Ovary (tissue), 9 donors: Measurements from ENCODE around the gene STX8. TPM values are rescaled to one million over a fixed set of nuclear protein-coding genes. Genes with fewer than 3 reads are reported as not detected.
"Not testable (repeated sequence)": the region's sequence is repeated elsewhere in the genome, so short reads cannot be mapped to it uniquely, and the experiment has no call there.

Experiments
- DNase-seq, 5 donors: peaks; one replicate each; pipeline ENCODE4 v3.0.0-alpha.2; 2019 to 2020
- H3K27ac ChIP-seq, 2 donors: fragments of 200-600 bp; one replicate each; pipeline versions ENCODE4 v1.5.1 to v1.8.0; 2019 to 2022
- H3K27me3 ChIP-seq: fragments of 200-600 bp; one replicate; pipeline ENCODE4 v1.8.0; 2022
- H3K36me3 ChIP-seq: fragments of 200-600 bp; sonication (generic); one replicate; pipeline ENCODE4 v1.5.1; 2019
- H3K4me1 ChIP-seq: one replicate; pipeline ENCODE4 v1.8.1; 2013; ENCODE audit warnings: mild to moderate bottlenecking, moderate library complexity; ENCODE audit not compliant: insufficient read depth
- H3K4me3 ChIP-seq: fragments of 200-600 bp; sonication (generic); one replicate; pipeline ENCODE4 v1.5.1; 2017
- H3K9me3 ChIP-seq, 2 donors: fragments of 200-600 bp in 1 of 2; sonication (generic) in 1 of 2; one replicate each; pipeline versions ENCODE4 v1.5.1 to v1.8.1; 2013 to 2019; ENCODE audit warnings: mild to moderate bottlenecking in 1 of 2, moderate library complexity in 1 of 2
- EP300 ChIP-seq: sonication (generic); formaldehyde crosslinking; IDR thresholded peaks from one replicate; pipeline ENCODE4 v1.6.1; 2017; ENCODE audit warnings: antibody characterized with exemption
- POLR2A ChIP-seq: fragments of 450-650 bp; IDR thresholded peaks from one replicate; pipeline ENCODE4 v1.6.1; 2017; ENCODE audit warnings: antibody characterized with exemption, mild to moderate bottlenecking, moderate library complexity
- WGBS, 3 donors: extraction: QIAGEN DNeasy Blood & Tissue Kit in 1 of 3; methylation state at CpG; one replicate each; pipeline versions ENCODE4 v1.1.5 to v1.1.7; 2013 to 2017; 5-methylcytosine and 5-hydroxymethylcytosine counted together
- intact Hi-C, 4 donors: fragments of 100-400 bp; cut with DNase I; formaldehyde crosslinking; loops; one replicate each; pipeline versions ENCODE4 v1.11.0 to v1.15.1; 2022 to 2023
- polyA plus RNA-seq, 2 donors: library from polyadenylated mRNA; stranded (reverse); fragments of 200-250 nt in 1 of 2; fragments of 350-450 nt in 1 of 2; fragmentation: Illumina TruSeq in 1 of 2; extraction: RNeasy Lipid Tissue Mini Kit (QIAGEN cat#74804) in 1 of 2; gene quantifications; one replicate each; pipeline ENCODE4 v1.2.3, GENCODE V29; 2013 to 2014
- total RNA-seq, 7 donors: library from RNA; depleted of rRNA in 2 of 7; stranded (reverse); fragments of >200 nt in 2 of 7; fragmentation: NEBNext Ultra II Directional in 3 of 7; extraction: Animal tissue kit (Norgen Biotek cat#: 25700) in 3 of 7; gene quantifications; one replicate each; pipeline versions ENCODE4 v1.1.0 to v1.2.4, GENCODE V29; 2016 to 2023
- TF ChIP-seq, protein P1 (sequence below), 3 donors: fragments of 450-650 bp in 2 of 3; fragments of 200-600 bp in 1 of 3; IDR thresholded peaks; one replicate each; pipeline versions ENCODE4 v1.5.1 to v1.8.0; 2016 to 2022; ENCODE audit warnings: antibody characterized with exemption in 3 of 3, mild to moderate bottlenecking in 1 of 3
- donor health status: DM: no; HTN: no; CAD: no; lungs with moderate emphysema.
- donor health status: DM: no; HTN: no; CAD: no.
- donor health status: Bipolar disorder and iron deficiency.
- donor health status: DM: yes; HTN: yes; CAD: no.
- donor health status: DM: no; HTN: no; CAD: no.
- donor health status: DM: yes; HTN: yes; CAD: no.

STX8 gene
- total and polyA plus RNA-seq, 9 donors: 37.6 to 112 (median 53.8) TPM

DNA sequence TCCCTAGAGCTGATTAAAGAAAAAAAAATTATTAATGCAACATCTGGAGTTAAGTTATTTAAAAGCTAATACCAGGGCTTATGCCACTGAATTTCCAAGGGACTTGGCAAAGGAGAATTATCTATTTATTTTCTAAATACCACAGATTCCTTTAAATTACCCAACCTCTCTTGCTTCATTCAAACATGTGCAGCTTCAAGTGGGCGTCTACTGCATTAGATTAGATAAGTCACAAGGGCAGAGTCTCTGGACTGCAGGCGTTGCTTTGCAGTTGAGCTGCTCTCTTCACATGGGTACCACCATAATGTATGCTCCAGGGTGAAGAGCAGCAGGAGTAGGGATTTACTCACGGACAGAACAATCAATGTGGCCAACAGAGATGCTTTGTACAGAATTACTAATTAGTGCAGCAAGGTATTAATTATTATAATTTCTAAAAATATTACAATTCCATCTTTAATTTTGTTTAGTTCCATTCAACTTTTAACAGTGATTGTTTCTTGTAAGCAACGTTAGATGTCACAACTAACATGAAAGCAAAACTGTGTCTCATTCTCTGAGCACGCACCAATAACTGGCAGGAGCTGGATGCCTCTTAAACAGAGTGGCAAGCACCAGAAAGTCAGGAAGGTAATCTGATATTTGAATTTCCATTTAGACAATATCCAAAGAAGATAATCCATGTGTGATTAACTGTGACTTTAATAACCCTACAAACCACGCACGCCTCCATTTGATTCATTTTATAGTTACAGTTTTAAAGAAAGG is 214.2 kb downstream of the STX8 start:
- WGBS, 3 donors: 55 to 64% (median 60%) methylated on average over 7 of the region's 7 CpGs

DNA sequence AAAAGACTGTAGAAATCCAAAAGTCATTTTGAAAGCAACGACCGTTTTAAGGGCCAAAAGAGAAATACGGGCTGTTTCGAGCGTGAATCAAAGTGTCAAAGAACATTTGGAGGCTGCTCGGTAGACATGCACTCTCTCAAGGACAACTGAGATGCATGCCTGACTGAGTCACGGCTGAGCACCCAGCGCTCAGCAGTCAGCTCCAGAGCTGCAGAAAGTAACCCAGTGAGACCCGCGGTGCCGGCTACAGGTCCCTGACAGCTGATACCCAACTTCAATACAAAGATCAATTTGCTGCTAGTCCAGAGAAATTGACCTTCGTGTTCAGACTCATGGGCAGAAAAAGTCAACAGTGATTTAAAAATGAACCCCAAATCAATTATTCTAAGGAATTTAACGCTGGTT is 214.9 kb downstream of the STX8 start:
- Histone ChIP-seq H3K4me3 (peak overlapping the region; percentile 3), H3K4me1 (peaks cover 4% of the 10 kb centered on the region), H3K9me3 (no peaks in the 10 kb centered on the region), H3K36me3 (no peaks in the 10 kb centered on the region), H3K27me3 (no peaks in the 10 kb centered on the region), H3K27ac (no peak overlapping the region)
- WGBS, 3 donors: 9 to 25% (median 11%) methylated on average over 13 of the region's 13 CpGs
- DNase-seq: peak; percentile 44 to 62 (median 53)
- intact Hi-C loops: no loop called here
- TF ChIP-seq POLR2A (no peak), EP300 (no peak)
- TF ChIP-seq, protein P1, sequence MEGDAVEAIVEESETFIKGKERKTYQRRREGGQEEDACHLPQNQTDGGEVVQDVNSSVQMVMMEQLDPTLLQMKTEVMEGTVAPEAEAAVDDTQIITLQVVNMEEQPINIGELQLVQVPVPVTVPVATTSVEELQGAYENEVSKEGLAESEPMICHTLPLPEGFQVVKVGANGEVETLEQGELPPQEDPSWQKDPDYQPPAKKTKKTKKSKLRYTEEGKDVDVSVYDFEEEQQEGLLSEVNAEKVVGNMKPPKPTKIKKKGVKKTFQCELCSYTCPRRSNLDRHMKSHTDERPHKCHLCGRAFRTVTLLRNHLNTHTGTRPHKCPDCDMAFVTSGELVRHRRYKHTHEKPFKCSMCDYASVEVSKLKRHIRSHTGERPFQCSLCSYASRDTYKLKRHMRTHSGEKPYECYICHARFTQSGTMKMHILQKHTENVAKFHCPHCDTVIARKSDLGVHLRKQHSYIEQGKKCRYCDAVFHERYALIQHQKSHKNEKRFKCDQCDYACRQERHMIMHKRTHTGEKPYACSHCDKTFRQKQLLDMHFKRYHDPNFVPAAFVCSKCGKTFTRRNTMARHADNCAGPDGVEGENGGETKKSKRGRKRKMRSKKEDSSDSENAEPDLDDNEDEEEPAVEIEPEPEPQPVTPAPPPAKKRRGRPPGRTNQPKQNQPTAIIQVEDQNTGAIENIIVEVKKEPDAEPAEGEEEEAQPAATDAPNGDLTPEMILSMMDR (IDR thresholded peaks at IDR 0.05): no peak

More for the DNA sequence above, 214.2 kb downstream of the STX8 start:
- DNase-seq: no peak
- intact Hi-C loops: no loop called here
- no peaks in the 10 kb centered on the region for H3K9me3 ChIP-seq
- no peak overlapping the region for H3K27ac ChIP-seq
- H3K4me3 ChIP-seq: no peak overlapping the region
- H3K4me1 ChIP-seq: peaks cover 3% of the 10 kb centered on the region
- TF ChIP-seq EP300: no peak
- TF ChIP-seq, protein P1 (IDR thresholded peaks at IDR 0.05): no peak
- TF ChIP-seq POLR2A: no peak
- H3K36me3 ChIP-seq: no peaks in the 10 kb centered on the region
- H3K27me3 ChIP-seq: no peaks in the 10 kb centered on the region

DNA sequence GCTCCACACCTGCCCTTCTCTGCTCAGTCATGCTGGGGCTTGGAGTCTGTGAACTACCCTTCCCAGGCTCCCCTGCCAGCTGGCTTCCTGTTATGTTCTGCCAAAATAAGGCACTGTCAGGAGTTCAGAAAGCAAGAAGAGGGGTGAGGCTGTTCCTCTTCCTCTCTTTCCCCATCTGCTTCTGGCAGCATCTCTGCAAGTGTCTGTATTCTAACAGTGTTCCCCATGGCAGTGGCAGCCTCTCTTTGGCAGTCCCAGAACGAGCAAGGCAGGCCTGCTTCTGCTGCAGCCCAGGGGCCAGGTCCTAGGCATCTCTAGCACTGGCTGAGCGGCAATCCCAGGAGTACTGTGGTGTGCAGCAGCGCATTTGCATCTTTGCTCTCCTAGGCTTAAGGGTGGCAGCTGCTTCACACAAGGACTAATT is 219.1 kb downstream of the STX8 start:
- Histone ChIP-seq H3K27ac (no peak overlapping the region), H3K27me3 (no peaks in the 10 kb centered on the region), H3K4me3 (no peak overlapping the region), H3K9me3 (no peaks in the 10 kb centered on the region), H3K4me1 (peaks cover 4% of the 10 kb centered on the region), H3K36me3 (no peaks in the 10 kb centered on the region)
- 90 to 95% (median 92%) methylated on average over 3 of the region's 3 CpGs for WGBS, 3 donors
- no peak for DNase-seq
- no peak for TF ChIP-seq EP300
- TF ChIP-seq, protein P1 (IDR thresholded peaks at IDR 0.05): no peak
- no peak for TF ChIP-seq POLR2A
- intact Hi-C loops: loop anchor here in 1 of 4 donors (10.0 kb wide), 1 partner anchor 452 kb away; no protein-coding TSS in a partner anchor

DNA sequence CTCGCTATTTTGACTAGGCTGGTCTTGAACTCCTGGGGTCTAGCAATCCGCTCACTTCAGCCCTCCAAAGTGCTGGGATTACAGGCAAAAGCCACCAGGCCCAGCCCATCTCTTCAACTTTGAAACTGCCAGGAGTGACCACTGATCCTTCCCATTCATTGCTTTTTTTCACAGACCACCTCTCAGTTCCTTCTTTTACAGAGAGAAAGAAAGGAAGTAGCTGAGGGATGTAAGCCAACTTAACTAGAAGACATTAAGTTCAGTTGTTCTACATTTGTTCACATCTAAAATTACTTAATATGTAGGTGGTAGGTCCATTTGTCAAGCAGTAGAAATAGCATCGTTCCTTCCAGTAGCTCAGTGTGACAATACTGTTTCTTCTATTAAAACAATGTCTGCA is 219.8 kb downstream of the STX8 start:
- Histone ChIP-seq H3K36me3 (no peaks in the 10 kb centered on the region), H3K4me1 (peaks cover 2% of the 10 kb centered on the region), H3K27ac (no peak overlapping the region), H3K4me3 (no peak overlapping the region), H3K27me3 (no peaks in the 10 kb centered on the region), H3K9me3 (no peaks in the 10 kb centered on the region)
- intact Hi-C loops: loop anchor here in 1 of 4 donors (10.0 kb wide), 1 partner anchor 451 kb away; no protein-coding TSS in a partner anchor
- WGBS, 3 donors: 93 to 98% (median 95%) methylated on average over 3 of the region's 3 CpGs
- DNase-seq: no peak
- TF ChIP-seq EP300 (no peak), POLR2A (no peak)
- TF ChIP-seq, protein P1 (IDR thresholded peaks at IDR 0.05): no peak

DNA sequence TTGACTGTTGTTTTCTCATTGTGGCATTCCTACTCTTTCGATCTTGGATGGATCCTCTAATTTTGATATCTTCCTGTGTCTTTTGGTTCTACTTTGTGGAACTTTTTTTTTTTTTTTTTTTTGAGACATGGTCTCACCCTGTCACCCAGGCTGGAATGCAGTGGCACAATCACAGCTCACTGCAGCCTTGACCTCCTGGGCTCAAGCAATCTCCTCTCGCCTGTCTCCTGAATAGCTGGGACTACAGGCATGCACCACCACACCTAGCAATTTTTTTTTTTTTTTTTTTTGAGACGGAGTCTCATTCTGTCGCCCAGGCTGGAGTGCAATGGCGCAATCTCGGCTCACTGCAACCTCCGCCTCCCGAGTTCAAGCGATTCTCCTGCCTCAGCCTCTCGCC is 220.4 kb downstream of the STX8 start:
- not testable (repeated sequence) for H3K4me1 ChIP-seq, H3K36me3 ChIP-seq, H3K27me3 ChIP-seq, DNase-seq, H3K27ac ChIP-seq, H3K9me3 ChIP-seq, H3K4me3 ChIP-seq
- intact Hi-C loops: loop anchor here in 1 of 4 donors (10.0 kb wide), 1 partner anchor 450 kb away; no protein-coding TSS in a partner anchor
- 91 to 97% (median 95%) methylated on average over 10 of the region's 10 CpGs for WGBS, 3 donors
